CD4-positive, alpha-beta T cell treated with Interleukin-4 for 1 hour (primary cell): ENCODE data around the gene PET100.

Source experiments
- DNase-seq, 2 donors: peaks; one replicate each; pipeline ENCODE4 v3.0.0-alpha.2; 2020 to 2022

The PET100 gene

GRCh38 chr19:7680606-7681339 is 51.2 kb downstream of the PET100 start, which contains the start of gene TRAPPC5:
Gene TRAPPC5, plus strand, starts transcription at chr19:7680833. Its CDS starts 1,421 bp downstream, at chr19:7682254.
- peak; percentile 88 to 90 for DNase-seq
